Natural killer cell (primary cell): ENCODE data around the gene XYLT2. TPM values are rescaled to one million over a fixed set of nuclear protein-coding genes. Genes with fewer than 3 reads are reported as not detected.
A peak's percentile ranks its signal among the peaks of the same experiment; 100 is the strongest.

ENCODE experiments used
- ATAC-seq, 3 donors: fragments of 150-1000 bp in 2 of 3; fragments of 200-7000 bp in 1 of 3; cut with Tn5 transposase; 1 replicate in 1 of 3; 2 replicates in 2 of 3; pipeline ENCODE4 v1.10.0; 2021; ENCODE audit warnings: mild to moderate bottlenecking in 2 of 3, moderate library complexity in 2 of 3
- DNase-seq, 2 donors: peaks; one replicate each; pipeline versions ENCODE4 v3.0.0 to v3.0.0-alpha.2; 2013 to 2021; ENCODE audit warnings: mixed read lengths in 1 of 2
- H3K27ac ChIP-seq: one replicate; pipeline ENCODE4 v1.5.1; 2013; ENCODE audit warnings: mild to moderate bottlenecking, low read length
- H3K27me3 ChIP-seq: one replicate; pipeline ENCODE4 v1.6.1; 2013; ENCODE audit warnings: low read length; ENCODE audit not compliant: control insufficient read depth, insufficient read depth
- H3K36me3 ChIP-seq: one replicate; pipeline ENCODE4 v1.6.1; 2013; ENCODE audit warnings: low read length; ENCODE audit not compliant: control insufficient read depth, insufficient read depth
- H3K4me1 ChIP-seq: one replicate; pipeline ENCODE4 v1.6.1; 2013; ENCODE audit warnings: low read length; ENCODE audit not compliant: control insufficient read depth, insufficient read depth
- H3K4me3 ChIP-seq: one replicate; pipeline ENCODE4 v1.5.1; 2013; ENCODE audit warnings: low read length
- H3K9me3 ChIP-seq: one replicate; pipeline ENCODE4 v1.6.1; 2013; ENCODE audit warnings: low read length; ENCODE audit not compliant: control insufficient read depth, insufficient read depth
- H3K27ac Mint-ChIP-seq, 2 donors: one replicate each; pipeline ENCODE4 v1.8.0; 2022; ENCODE audit warnings: mild to moderate bottlenecking in 2 of 2, mixed read lengths in 2 of 2, moderate library complexity in 1 of 2
- H3K27me3 Mint-ChIP-seq, 2 donors: one replicate each; pipeline ENCODE4 v1.8.0; 2022; ENCODE audit warnings: low read depth in 2 of 2, mixed read lengths in 2 of 2
- H3K36me3 Mint-ChIP-seq: one replicate; pipeline ENCODE4 v1.8.0; 2022; ENCODE audit warnings: mixed read lengths
- H3K4me1 Mint-ChIP-seq, 2 donors: one replicate each; pipeline ENCODE4 v1.8.0; 2022; ENCODE audit warnings: mixed read lengths in 2 of 2
- H3K4me3 Mint-ChIP-seq: one replicate; pipeline ENCODE4 v1.8.0; 2022; ENCODE audit warnings: mild to moderate bottlenecking, moderate library complexity, mixed read lengths
- H3K9me3 Mint-ChIP-seq, 2 donors: one replicate each; pipeline ENCODE4 v1.8.0; 2022; ENCODE audit warnings: mixed read lengths in 2 of 2
- CTCF ChIP-seq: fragments of 200-600 bp; IDR thresholded peaks from one replicate; pipeline ENCODE4 v1.8.0; 2022; ENCODE audit warnings: antibody characterized with exemption
- WGBS: methylation state at CpG from one replicate; pipeline ENCODE4 v1.1.7; 2013; ENCODE audit warnings: missing lambda C conversion rate; ENCODE audit not compliant: insufficient coverage; 5-methylcytosine and 5-hydroxymethylcytosine counted together
- intact Hi-C: fragments of 100-400 bp; cut with micrococcal nuclease; formaldehyde crosslinking; loops from one replicate; pipeline ENCODE4 v1.14.2; 2022
- total RNA-seq, 4 donors: library from RNA; stranded (reverse); fragments of 120-200 nt in 1 of 4; gene quantifications; one replicate each; pipeline versions ENCODE4 v1.2.3 to v1.2.4, GENCODE V29; 2013 to 2022

The XYLT2 gene
- total RNA-seq, 3 donors from 2014 or later (not counting 1 experiment from before 2014, with no cell fraction given), result 16.3 to 25.4 (median 18.6) TPM

GRCh38 chr17:50338645-50339044 lies 7.3 kb upstream of the XYLT2 start:
- H3K4me1 ChIP-seq, result no peaks in the 10 kb centered on the region
- Mint-ChIP-seq H3K27me3 (peaks cover 0 to 9% of the 10 kb centered on the region in 2 donors), H3K4me3 (no peak overlapping the region), H3K4me1 (peaks cover 4% of the 10 kb centered on the region in 2 donors), H3K36me3 (peaks cover 14% of the 10 kb centered on the region), H3K27ac (no peak overlapping the region), H3K9me3 (peaks cover 2 to 6% of the 10 kb centered on the region in 2 donors)
- no peak overlapping the region for H3K27ac ChIP-seq
- TF ChIP-seq CTCF, result no peak
- no peaks in the 10 kb centered on the region for H3K36me3 ChIP-seq
- no peaks in the 10 kb centered on the region for H3K9me3 ChIP-seq
- DNase-seq (no peak), ATAC-seq (no peak)
- no peaks in the 10 kb centered on the region for H3K27me3 ChIP-seq
- H3K4me3 ChIP-seq, result no peak overlapping the region
- intact Hi-C loops, result no loop called here

- no peak for TF ChIP-seq CTCF
- Mint-ChIP-seq H3K9me3 (peaks cover 2 to 6% of the 10 kb centered on the region in 2 donors), H3K36me3 (peaks cover 14% of the 10 kb centered on the region), H3K27ac (no peak overlapping the region), H3K27me3 (peaks cover 0 to 6% of the 10 kb centered on the region in 2 donors), H3K4me3 (no peak overlapping the region), H3K4me1 (no peaks in the 10 kb centered on the region)
- H3K4me3 ChIP-seq, result no peak overlapping the region
- no peaks in the 10 kb centered on the region for H3K36me3 ChIP-seq
- ATAC-seq (no peak), DNase-seq (no peak)
- H3K27me3 ChIP-seq, result no peaks in the 10 kb centered on the region
- no peaks in the 10 kb centered on the region for H3K9me3 ChIP-seq
- H3K27ac ChIP-seq, result no peak overlapping the region
- intact Hi-C loops, result no loop called here
- no peaks in the 10 kb centered on the region for H3K4me1 ChIP-seq
These were observed 6.5 kb upstream of the XYLT2 start for GRCh38 chr17:50339381-50339780.

- H3K27ac Mint-ChIP-seq, result no peak overlapping the region
- intact Hi-C loops, result no loop called here
- H3K36me3 ChIP-seq, result no peaks in the 10 kb centered on the region
- H3K27ac ChIP-seq, result no peak overlapping the region
- H3K4me3 ChIP-seq, result no peak overlapping the region
- ATAC-seq (no peak), DNase-seq (peak in 1 of 2 donors; percentile 23)
- peaks cover 24% of the 10 kb centered on the region for H3K4me1 ChIP-seq
- WGBS, result 82% methylated on average over 13 of the region's 13 CpGs
- no peaks in the 10 kb centered on the region for H3K36me3 Mint-ChIP-seq
- TF ChIP-seq CTCF, result no peak
- H3K27me3 Mint-ChIP-seq, result peaks cover 0 to 4% of the 10 kb centered on the region in 2 donors
- H3K9me3 ChIP-seq, result no peaks in the 10 kb centered on the region
- peak overlapping the region; percentile 49 for H3K4me3 Mint-ChIP-seq
- H3K27me3 ChIP-seq, result no peaks in the 10 kb centered on the region
- no peaks in the 10 kb centered on the region for H3K9me3 Mint-ChIP-seq
- peaks cover 9 to 34% of the 10 kb centered on the region in 2 donors for H3K4me1 Mint-ChIP-seq
These were observed 1.1 kb upstream of the XYLT2 start for GRCh38 chr17:50344731-50345365.
